GM12878 (cell line): ENCODE data around the gene ST7. TPM values are rescaled to one million over a fixed set of nuclear protein-coding genes. Genes with fewer than 3 reads are reported as not detected.

Source experiments
- ATAC-seq: fragments of 200-7000 bp; cut with Tn5 transposase; 3 replicates; pipeline ENCODE4 v1.9.1; 2020; ENCODE audit warnings: mild to moderate bottlenecking, moderate library complexity
- BruUV-seq: library from RNA; stranded (reverse); fragments of 400-500 nt; replicated peaks from 2 replicates; lab custom pipeline; 2021; lab: Mats Ljungman, UMichigan
- CTCF ChIA-PET: fragments of 300-600 bp; sonication (Branson Sonifier 250); formaldehyde crosslinking; extraction: SDS; loops from one replicate; lab custom pipeline; 2021; ENCODE audit warnings: inconsistent platforms; lab: Yijun Ruan, JAX
- POLR2A ChIA-PET: fragments of 350-600 bp; formaldehyde crosslinking; extraction: SDS; loops from one replicate; lab custom pipeline; 2021; ENCODE audit warnings: inconsistent platforms; lab: Charles Lee
- RAD21 ChIA-PET: fragments of 300-600 bp; sonication (Branson Sonifier 250); formaldehyde crosslinking; loops from one replicate; lab custom pipeline; 2023; ENCODE audit warnings: antibody characterized with exemption; ENCODE audit not compliant: unreplicated experiment; lab: Charles Lee
- SMC1A ChIA-PET: fragments of 300-600 bp; sonication (Branson Sonifier 250); formaldehyde crosslinking; loops from one replicate; lab custom pipeline; 2023; ENCODE audit not compliant: unreplicated experiment, uncharacterized antibody; lab: Charles Lee
- DNase-seq: peaks from one replicate; pipeline ENCODE4 v3.0.0-alpha.2; 2011; ENCODE audit warnings: low read depth, low spot score
- FAIRE-seq: peaks from 3 replicates; lab custom pipeline; 2011; peaks lifted over from hg19 to GRCh38; lab: Jason Lieb, UNC
- H2AFZ ChIP-seq: 2 replicates; pipeline ENCODE4 v1.6.0; 2011; ENCODE audit warnings: low read depth, low read length, control low read depth; ENCODE audit not compliant: control insufficient read depth
- H3K27ac ChIP-seq: 2 replicates; pipeline ENCODE4 v1.5.1; 2011; ENCODE audit warnings: control low read depth; ENCODE audit not compliant: control insufficient read depth, insufficient read depth
- H3K27me3 ChIP-seq, 2 experiments: replicated peaks in 1 of 2; 2 replicates each; pipeline versions ENCODE4 v1.6.0 to v1.6.1; 2011; ENCODE audit warnings: low read length in 1 of 2; ENCODE audit not compliant: control insufficient read depth in 2 of 2, insufficient read depth in 2 of 2
- H3K36me3 ChIP-seq, 2 experiments: 2 replicates each; pipeline ENCODE4 v1.5.1; 2011; ENCODE audit warnings: low read length in 1 of 2; ENCODE audit not compliant: control insufficient read depth in 2 of 2, insufficient read depth in 2 of 2
- H3K4me1 ChIP-seq: 2 replicates; pipeline ENCODE4 v1.6.1; 2011; ENCODE audit warnings: mild to moderate bottlenecking, low read length, moderate library complexity, mixed read lengths; ENCODE audit not compliant: control insufficient read depth, insufficient read depth
- H3K4me2 ChIP-seq: 2 replicates; pipeline ENCODE4 v1.6.0; 2011; ENCODE audit warnings: control low read depth; ENCODE audit not compliant: control insufficient read depth, insufficient read depth
- H3K4me3 ChIP-seq: fragments of 200-600 bp; sonication (generic); 2 replicates; pipeline ENCODE4 v1.5.1; 2016
- H3K79me2 ChIP-seq: 2 replicates; pipeline ENCODE4 v1.6.0; 2011; ENCODE audit warnings: low read length; ENCODE audit not compliant: control insufficient read depth, insufficient read depth
- H3K9ac ChIP-seq: 2 replicates; pipeline ENCODE4 v1.8.0; 2011; ENCODE audit warnings: low read length, control low read depth, mixed read lengths; ENCODE audit not compliant: control insufficient read depth, insufficient read depth
- H3K9me3 ChIP-seq: replicated peaks from 3 replicates; pipeline ENCODE4 v1.5.1; 2011; ENCODE audit warnings: mild to moderate bottlenecking, low read length; ENCODE audit not compliant: control insufficient read depth, insufficient read depth
- H4K20me1 ChIP-seq: 2 replicates; pipeline ENCODE4 v1.6.0; 2011; ENCODE audit not compliant: control insufficient read depth, insufficient read depth
- ASH2L ChIP-seq: fragments of 300-600, 200-600 bp; sonication (generic); IDR thresholded peaks from 2 replicates; pipeline ENCODE4 v1.6.1; 2017; ENCODE audit warnings: low read depth, mild to moderate bottlenecking, borderline replicate concordance
- HCFC1 ChIP-seq: fragments of 150-350 bp; IDR thresholded peaks from 2 replicates; pipeline ENCODE4 v1.6.1; 2014; ENCODE audit warnings: low read length
- JUNB ChIP-seq: IDR thresholded peaks from 2 replicates; pipeline ENCODE4 v1.6.1; 2016; ENCODE audit warnings: antibody characterized with exemption, mild to moderate bottlenecking
- MTA2 ChIP-seq: fragments of 450-650 bp; IDR thresholded peaks from 2 replicates; pipeline ENCODE4 v1.6.1; 2016; ENCODE audit warnings: low read depth, mild to moderate bottlenecking, moderate library complexity
- MTA3 ChIP-seq: IDR thresholded peaks from 2 replicates; pipeline ENCODE4 v1.6.1; 2012; ENCODE audit warnings: low read length, inconsistent platforms, borderline replicate concordance
- NFXL1 ChIP-seq: fragments of 450-650 bp; IDR thresholded peaks from 2 replicates; pipeline ENCODE4 v1.6.1; 2017; ENCODE audit warnings: antibody characterized with exemption, mild to moderate bottlenecking, borderline replicate concordance
- NR2C2 ChIP-seq: IDR thresholded peaks from 2 replicates; pipeline ENCODE4 v1.6.1; 2011; ENCODE audit warnings: borderline replicate concordance, low read depth; ENCODE audit not compliant: control insufficient read depth, insufficient read length
- NRF1 ChIP-seq: conservative IDR thresholded peaks from 2 replicates; pipeline ENCODE4 v1.6.1; 2011; ENCODE audit warnings: mild to moderate bottlenecking, low read depth, low read length, improper control_type of control experiment
- POLR2A ChIP-seq: IDR thresholded peaks from 2 replicates; pipeline ENCODE4 v1.6.1; 2011; ENCODE audit warnings: low read depth, mild to moderate bottlenecking, low read length
- POLR2AphosphoS5 ChIP-seq: IDR thresholded peaks from 2 replicates; pipeline ENCODE4 v1.6.1; 2011; ENCODE audit warnings: mild to moderate bottlenecking, low read length, inconsistent platforms
- RAD51 ChIP-seq: fragments of 450-650 bp; IDR thresholded peaks from 2 replicates; pipeline ENCODE4 v1.6.1; 2016; ENCODE audit warnings: moderate library complexity, mild to moderate bottlenecking, inconsistent platforms
- RB1 ChIP-seq: fragments of 450-650 bp; formaldehyde crosslinking; IDR thresholded peaks from 2 replicates; pipeline ENCODE4 v1.6.1; 2017; ENCODE audit warnings: mild to moderate bottlenecking, borderline replicate concordance
- SMARCA5 ChIP-seq: fragments of 450-650 bp; IDR thresholded peaks from 2 replicates; pipeline ENCODE4 v1.6.1; 2017; ENCODE audit warnings: mild to moderate bottlenecking
- STAT1 ChIP-seq: fragments of 450-650 bp; conservative IDR thresholded peaks from 2 replicates; pipeline ENCODE4 v1.6.1; 2014; ENCODE audit warnings: antibody characterized with exemption, mild to moderate bottlenecking
- SUPT20H ChIP-seq: IDR thresholded peaks from 2 replicates; pipeline ENCODE4 v1.6.1; 2011; ENCODE audit warnings: low read depth, mild to moderate bottlenecking, low read length, moderate library complexity, borderline replicate concordance; ENCODE audit not compliant: control insufficient read depth
- TAF1 ChIP-seq: IDR thresholded peaks from 2 replicates; pipeline ENCODE4 v1.6.1; 2011; ENCODE audit warnings: mild to moderate bottlenecking, low read depth, low read length, borderline replicate concordance
- ZNF207 ChIP-seq: fragments of 450-650 bp; IDR thresholded peaks from 2 replicates; pipeline ENCODE4 v1.6.1; 2014; ENCODE audit warnings: antibody characterized with exemption, mild to moderate bottlenecking, borderline replicate concordance
- WGBS: methylation state at CpG from one replicate; pipeline ENCODE4 v1.1.6; 2016; ENCODE audit warnings: low lambda C conversion rate; ENCODE audit not compliant: insufficient replicate concordance, insufficient coverage; ENCODE audit errors: missing lambda C conversion rate; 5-methylcytosine and 5-hydroxymethylcytosine counted together
- in situ Hi-C: fragments of 300-500 bp; cut with MboI; formaldehyde crosslinking; loops from 9 replicates; pipeline ENCODE4 v1.14.3; 2018; ENCODE audit warnings: mixed read lengths
- intact Hi-C: fragments of 100-400 bp; cut with micrococcal nuclease; formaldehyde crosslinking; loops from one replicate; pipeline ENCODE4 v1.14.2; 2022; ENCODE audit not compliant: unreplicated experiment
- polyA plus RNA-seq, 11 experiments: library from polyadenylated mRNA; depleted of rRNA in 4 of 11; unstranded in 6 of 11; stranded (reverse) in 5 of 11; fragments of >200 nt; fragmentation: Nextera tagmentation in 4 of 11; fragmentation: Illumina TruSeq in 1 of 11; extraction: Ambion mirVana in 4 of 11; extraction: Trizol in 1 of 11; gene quantifications; 1 replicate in 1 of 11; 2 replicates in 10 of 11; pipeline versions ENCODE4 v1.2.1 to v1.2.3, GENCODE V29; 2011 to 2016; ENCODE audit warnings: inconsistent platforms in 2 of 11, missing spikeins in 2 of 11, low read depth in 1 of 11
- total RNA-seq, 4 experiments: library from RNA; depleted of rRNA in 3 of 4; stranded (reverse); fragments of >200 nt in 3 of 4; fragmentation: Illumina TruSeq in 1 of 4; extraction: Trizol in 1 of 4; gene quantifications; 2 replicates each; pipeline versions ENCODE4 v1.2.1 to v1.2.3, GENCODE V29; 2013 to 2021
- TF ChIP-seq, protein P1 (sequence below): fragments of 450-650 bp; formaldehyde crosslinking; IDR thresholded peaks from 2 replicates; pipeline ENCODE4 v1.5.0; 2022; ENCODE audit warnings: mild to moderate bottlenecking, missing genetic modification characterization
- TF ChIP-seq, protein P2 (sequence below): fragments of 450-650 bp; conservative IDR thresholded peaks from 2 replicates; pipeline ENCODE4 v1.6.1; 2017; ENCODE audit warnings: mild to moderate bottlenecking, moderate library complexity

The ST7 gene
- total and polyA plus RNA-seq, 10 of the 15 experiments (the other 5 are each of a cell fraction or from before 2014, with no cell fraction given), result 27.7 to 76.4 (median 53.6) TPM

DNA sequence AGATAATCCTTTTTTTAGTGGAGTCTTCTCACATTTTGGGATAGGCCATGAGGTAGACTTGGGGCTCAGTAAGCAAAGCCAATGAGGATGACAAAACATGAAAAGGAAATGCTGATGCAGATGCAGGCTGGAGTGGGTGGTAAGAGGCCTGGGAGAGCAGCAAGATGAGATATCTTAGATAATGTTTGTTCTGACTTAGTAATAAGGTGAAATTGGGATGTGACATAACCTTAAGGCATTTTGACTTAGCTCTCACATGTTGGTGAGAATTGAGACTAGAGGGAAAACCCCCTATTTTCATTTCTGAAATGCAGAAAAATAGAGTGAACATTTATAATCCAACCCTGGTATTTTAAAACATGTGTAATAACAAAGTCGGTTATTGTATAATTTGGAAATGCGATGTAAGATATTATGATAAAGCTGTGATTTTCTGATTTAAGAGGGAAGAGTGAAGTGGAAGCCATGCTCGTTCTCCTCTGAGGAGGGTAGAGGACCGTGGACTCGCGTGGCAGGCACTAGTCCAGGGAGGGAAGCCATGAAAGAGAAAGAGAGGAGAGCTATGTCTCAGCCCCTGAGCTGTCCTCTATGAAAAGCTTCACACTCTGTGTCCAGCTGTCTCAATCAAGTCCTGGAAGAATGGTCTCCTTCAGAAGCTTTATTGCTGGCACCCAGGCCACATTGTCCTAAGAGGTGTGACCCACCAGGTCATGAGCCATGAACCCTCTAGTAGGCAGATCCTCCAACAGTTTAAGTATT, 57.3 kb downstream of the ST7 start:
- no TSS peak for BruUV-seq
- H3K4me3 ChIP-seq, result peak overlapping the region; percentile 53
- DNase-seq, result peak; percentile 51
- peak overlapping the region; percentile 100 for H3K27ac ChIP-seq
- H2AFZ ChIP-seq, result peak overlapping the region; percentile 42
- POLR2A ChIA-PET, result interaction anchor here (0.9 to 1.9 kb wide), 9 partner anchors 9 to 100 kb away, joined by 3 to 10 read pairs (median 3); no protein-coding TSS in a partner anchor
- WGBS, result 5% methylated on average over 6 of the region's 6 CpGs
- peaks cover 80% of the 10 kb centered on the region for H3K79me2 ChIP-seq
- H3K9ac ChIP-seq, result peak overlapping the region; percentile 82
- H4K20me1 ChIP-seq, result no peaks in the 10 kb centered on the region
- CTCF ChIA-PET, result interaction anchor here (1.1 to 10.7 kb wide), 8 partner anchors 9 to 116 kb away, joined by 3 to 287 read pairs (median 8); no protein-coding TSS in a partner anchor
- peak; percentile 61 for ATAC-seq
- peak overlapping the region; percentile 99 for H3K4me2 ChIP-seq
- H3K27me3 ChIP-seq, result no peaks in the 10 kb centered on the region
- RAD21 ChIA-PET, result interaction anchor here (0.8 to 9.2 kb wide), 18 partner anchors 11 to 337 kb away, joined by 3 to 112 read pairs (median 5); no protein-coding TSS in a partner anchor
- in situ Hi-C loops (no loop called here), intact Hi-C loops (loop anchor here (2.0 to 10.0 kb wide), 2 partner anchors 54 to 1174 kb away; partner anchors contain the start of gene LSM8)
- H3K36me3 ChIP-seq, result no peaks in the 10 kb centered on the region
- H3K9me3 ChIP-seq, result no peaks in the 10 kb centered on the region
- SMC1A ChIA-PET, result interaction anchor here (0.7 to 11.1 kb wide), 23 partner anchors 11 to 374 kb away, joined by 3 to 223 read pairs (median 4); no protein-coding TSS in a partner anchor
- H3K4me1 ChIP-seq, result peaks cover 49% of the 10 kb centered on the region
- peak; percentile 7 for FAIRE-seq
- no peak for TF ChIP-seq NRF1
- no peak; the same call in 1 of the 2 replicates for TF ChIP-seq RAD51
- TF ChIP-seq, protein P1, sequence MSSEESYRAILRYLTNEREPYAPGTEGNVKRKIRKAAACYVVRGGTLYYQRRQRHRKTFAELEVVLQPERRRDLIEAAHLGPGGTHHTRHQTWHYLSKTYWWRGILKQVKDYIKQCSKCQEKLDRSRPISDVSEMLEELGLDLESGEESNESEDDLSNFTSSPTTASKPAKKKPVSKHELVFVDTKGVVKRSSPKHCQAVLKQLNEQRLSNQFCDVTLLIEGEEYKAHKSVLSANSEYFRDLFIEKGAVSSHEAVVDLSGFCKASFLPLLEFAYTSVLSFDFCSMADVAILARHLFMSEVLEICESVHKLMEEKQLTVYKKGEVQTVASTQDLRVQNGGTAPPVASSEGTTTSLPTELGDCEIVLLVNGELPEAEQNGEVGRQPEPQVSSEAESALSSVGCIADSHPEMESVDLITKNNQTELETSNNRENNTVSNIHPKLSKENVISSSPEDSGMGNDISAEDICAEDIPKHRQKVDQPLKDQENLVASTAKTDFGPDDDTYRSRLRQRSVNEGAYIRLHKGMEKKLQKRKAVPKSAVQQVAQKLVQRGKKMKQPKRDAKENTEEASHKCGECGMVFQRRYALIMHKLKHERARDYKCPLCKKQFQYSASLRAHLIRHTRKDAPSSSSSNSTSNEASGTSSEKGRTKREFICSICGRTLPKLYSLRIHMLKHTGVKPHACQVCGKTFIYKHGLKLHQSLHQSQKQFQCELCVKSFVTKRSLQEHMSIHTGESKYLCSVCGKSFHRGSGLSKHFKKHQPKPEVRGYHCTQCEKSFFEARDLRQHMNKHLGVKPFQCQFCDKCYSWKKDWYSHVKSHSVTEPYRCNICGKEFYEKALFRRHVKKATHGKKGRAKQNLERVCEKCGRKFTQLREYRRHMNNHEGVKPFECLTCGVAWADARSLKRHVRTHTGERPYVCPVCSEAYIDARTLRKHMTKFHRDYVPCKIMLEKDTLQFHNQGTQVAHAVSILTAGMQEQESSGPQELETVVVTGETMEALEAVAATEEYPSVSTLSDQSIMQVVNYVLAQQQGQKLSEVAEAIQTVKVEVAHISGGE (CRISPR knock-in tag), result no peak
- peak; percentile 12; the same call in 1 of the 2 replicates for TF ChIP-seq POLR2AphosphoS5
- TF ChIP-seq, protein P2, sequence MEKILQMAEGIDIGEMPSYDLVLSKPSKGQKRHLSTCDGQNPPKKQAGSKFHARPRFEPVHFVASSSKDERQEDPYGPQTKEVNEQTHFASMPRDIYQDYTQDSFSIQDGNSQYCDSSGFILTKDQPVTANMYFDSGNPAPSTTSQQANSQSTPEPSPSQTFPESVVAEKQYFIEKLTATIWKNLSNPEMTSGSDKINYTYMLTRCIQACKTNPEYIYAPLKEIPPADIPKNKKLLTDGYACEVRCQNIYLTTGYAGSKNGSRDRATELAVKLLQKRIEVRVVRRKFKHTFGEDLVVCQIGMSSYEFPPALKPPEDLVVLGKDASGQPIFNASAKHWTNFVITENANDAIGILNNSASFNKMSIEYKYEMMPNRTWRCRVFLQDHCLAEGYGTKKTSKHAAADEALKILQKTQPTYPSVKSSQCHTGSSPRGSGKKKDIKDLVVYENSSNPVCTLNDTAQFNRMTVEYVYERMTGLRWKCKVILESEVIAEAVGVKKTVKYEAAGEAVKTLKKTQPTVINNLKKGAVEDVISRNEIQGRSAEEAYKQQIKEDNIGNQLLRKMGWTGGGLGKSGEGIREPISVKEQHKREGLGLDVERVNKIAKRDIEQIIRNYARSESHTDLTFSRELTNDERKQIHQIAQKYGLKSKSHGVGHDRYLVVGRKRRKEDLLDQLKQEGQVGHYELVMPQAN, result 0 out of 2 replicates have a peak, but pooled peaks have one; percentile 16
- TF ChIP-seq RB1, result no peak
- no peak for TF ChIP-seq SMARCA5
- TF ChIP-seq SUPT20H, result no peak
- TF ChIP-seq HCFC1, result no peak
- peak; percentile 97 for TF ChIP-seq JUNB
- TF ChIP-seq MTA2, result peak; percentile 77
- TF ChIP-seq NR2C2, result no peak
- no peak for TF ChIP-seq NFXL1
- no peak; the same call in 1 of the 2 replicates for TF ChIP-seq ZNF207
- no peak for TF ChIP-seq ASH2L
- TF ChIP-seq STAT1, result no peak
- TF ChIP-seq POLR2A, result 0 out of 2 replicates have a peak, but pooled peaks have one; percentile 28
- no peak for TF ChIP-seq TAF1
- TF ChIP-seq MTA3, result no peak
